ENCODE results near the gene MCM9.
A peak's percentile ranks its signal among the peaks of the same experiment; 100 is the strongest.

DNA sequence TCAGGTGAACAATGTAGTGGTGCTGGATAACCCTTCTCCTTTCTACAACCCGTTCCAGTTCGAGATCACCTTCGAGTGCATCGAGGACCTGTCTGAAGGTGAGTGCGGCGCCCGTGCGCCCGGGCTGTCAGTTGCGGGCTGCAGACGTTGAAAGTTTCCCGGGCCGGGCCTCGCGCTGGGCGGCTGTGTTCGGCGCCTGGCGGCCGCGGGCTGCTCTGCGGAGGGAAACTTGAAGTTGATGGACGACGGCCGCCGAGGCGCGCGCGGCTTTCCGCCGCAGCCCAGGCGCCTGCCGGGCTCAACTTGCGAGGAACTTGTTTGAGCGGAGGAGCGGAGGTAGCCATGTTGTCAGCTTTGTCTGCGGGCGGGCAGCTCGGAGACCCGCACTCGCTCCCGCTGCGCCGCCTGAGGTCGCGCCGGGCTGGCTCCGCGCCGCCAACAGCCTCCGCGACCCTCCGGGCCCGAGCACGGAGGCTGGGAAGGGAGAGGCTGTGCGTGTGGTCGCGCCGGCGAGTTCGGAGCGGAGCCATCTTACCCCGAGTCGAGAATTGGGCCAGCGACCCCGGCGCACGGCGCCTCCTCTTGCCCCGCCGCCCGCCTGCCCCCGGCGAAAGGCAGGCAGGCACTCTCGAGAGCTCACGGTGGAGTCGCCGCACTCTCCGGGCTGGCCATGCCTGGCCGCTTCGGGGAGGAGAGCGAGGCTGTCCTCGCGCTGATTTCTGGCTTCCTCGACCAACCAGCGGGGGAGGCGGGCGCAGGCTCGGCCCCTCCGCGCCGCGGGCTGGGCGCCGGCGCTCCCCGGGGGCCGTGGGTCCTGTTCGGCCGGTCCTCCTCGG, 40.3 kb downstream of the MCM9 start:
- TF ChIP-seq POLR2A (IDR thresholded peaks at IDR 0.05), result peak; percentile 15 to 68
- TF ChIP-seq CTCF (IDR thresholded peaks at IDR 0.05), result peak in 2 of 6 experiments; percentile 1 to 27

All from adrenal gland (tissue), 5 donors.